Astrocyte of the cerebellum (primary cell): ENCODE data around the gene DOC2B.

Experiments used
- DNase-seq: peaks from one replicate; pipeline ENCODE4 v3.0.0-alpha.2; 2011; ENCODE audit warnings: low read depth
- H3K4me3 ChIP-seq: 2 replicates; pipeline ENCODE4 v1.5.1; 2011; ENCODE audit warnings: mild to moderate bottlenecking, low read depth, low read length, moderate library complexity
- CTCF ChIP-seq: IDR thresholded peaks from 2 replicates; pipeline ENCODE4 v1.5.1; 2012; ENCODE audit warnings: low read length, low read depth, moderate library complexity, mild to moderate bottlenecking; ENCODE audit errors: missing control alignments
- in situ Hi-C: cut with HindIII; loops from 2 replicates; pipeline ENCODE4 v1.10.0; 2017; ENCODE audit warnings: low sequenced_read_pairs

DOC2B gene

GRCh38 chr17:187130-187529 is 5.7 kb upstream of the DOC2B start:
- TF ChIP-seq CTCF = no peak
- H3K4me3 ChIP-seq = no peak overlapping the region
- in situ Hi-C loops = no loop called here
- DNase-seq = no peak

- in situ Hi-C loops = no loop called here
- H3K4me3 ChIP-seq = no peak overlapping the region
- DNase-seq = no peak
- TF ChIP-seq CTCF = no peak
These were observed 4.1 kb upstream of the DOC2B start for GRCh38 chr17:185445-186138.

- no peak for DNase-seq
- H3K4me3 ChIP-seq = no peak overlapping the region
- in situ Hi-C loops = no loop called here
- TF ChIP-seq CTCF = no peak
These were observed 1.6 kb upstream of the DOC2B start for GRCh38 chr17:183021-183420.

GRCh38 chr17:182050-182751 is 751 bp upstream of the DOC2B start:
- H3K4me3 ChIP-seq = no peak overlapping the region
- TF ChIP-seq CTCF = no peak
- no peak for DNase-seq
- in situ Hi-C loops = no loop called here

GRCh38 chr17:180381-181244 is 837 bp downstream of the DOC2B start:
- DNase-seq = no peak
- no peak overlapping the region for H3K4me3 ChIP-seq
- no peak for TF ChIP-seq CTCF
- in situ Hi-C loops = no loop called here

- no peak overlapping the region for H3K4me3 ChIP-seq
- in situ Hi-C loops = no loop called here
- DNase-seq = no peak
- no peak for TF ChIP-seq CTCF
These were observed 1.6 kb downstream of the DOC2B start for GRCh38 chr17:179781-180380.
